HL-60 (cell line): ENCODE measurements around the gene INSC.

Experiments
- CTCF ChIP-seq: IDR thresholded peaks from one replicate; pipeline ENCODE4 v1.5.1; 2011; ENCODE audit warnings: low read length, control low read depth, inconsistent platforms; ENCODE audit not compliant: insufficient read depth
- REST ChIP-seq: IDR thresholded peaks from 2 replicates; pipeline ENCODE4 v1.6.1; 2012; ENCODE audit warnings: low read depth; ENCODE audit not compliant: insufficient replicate concordance

- TF ChIP-seq CTCF, result no peak
- no peak for TF ChIP-seq REST
Observed at GRCh38 chr11:15182372-15182771, 67.6 kb downstream of the INSC start.
